ENCODE results near the gene HRH1.

HRH1 gene

DNA sequence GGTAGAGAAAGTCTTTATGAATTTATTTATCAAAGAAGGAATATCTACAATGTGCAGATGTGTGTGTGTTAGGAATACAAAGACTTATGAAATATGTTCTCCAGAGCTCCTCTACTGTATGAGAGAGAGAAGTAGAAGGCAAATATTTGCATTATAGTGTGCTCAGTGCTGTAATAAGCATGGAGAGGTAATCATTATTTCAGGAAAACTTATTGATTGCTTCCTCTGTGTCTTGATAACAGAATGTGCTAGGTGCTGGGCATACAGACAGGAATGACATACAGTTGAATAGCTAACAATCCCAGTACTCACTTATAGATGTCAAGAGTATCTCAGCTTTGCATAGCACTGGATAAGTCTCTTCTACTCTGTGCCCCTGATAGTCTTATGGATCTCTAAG is 148.2 kb downstream of the HRH1 start:
- no peaks in the 10 kb centered on the region for H3K9me3 ChIP-seq (ENCODE audit: insufficient read depth, low read length)
- H2AFZ ChIP-seq (ENCODE audit: low read depth, low read length, severe bottlenecking), result no peak overlapping the region
- H3K4me2 ChIP-seq (ENCODE audit: low read depth, low read length, poor library complexity, severe bottlenecking), result no peak overlapping the region
- H4K20me1 ChIP-seq (ENCODE audit: low read depth, low read length), result no peaks in the 10 kb centered on the region
- H3K36me3 ChIP-seq (ENCODE audit: low read length), result peaks cover 9% of the 10 kb centered on the region; the same call in 1 of the 2 replicates
- H3F3A ChIP-seq (ENCODE audit: insufficient read depth), result no peaks in the 10 kb centered on the region
- H3K79me2 ChIP-seq (ENCODE audit: insufficient read depth, low read length), result no peaks in the 10 kb centered on the region
- H3K27ac ChIP-seq (ENCODE audit: low read depth, low read length), result no peak overlapping the region
- no peak overlapping the region for H3K9ac ChIP-seq (ENCODE audit: low read length)
- H3K9me2 ChIP-seq (replicated peaks; ENCODE audit: insufficient read depth, low read length), result no peaks in the 10 kb centered on the region
- H3K4me3 ChIP-seq (ENCODE audit: insufficient read depth, low read length, poor library complexity, severe bottlenecking), result no peak overlapping the region
- no peaks in the 10 kb centered on the region for H3K27me3 ChIP-seq (ENCODE audit: low read length)
- no peak for TF ChIP-seq EZH2phosphoT487 (conservative IDR thresholded peaks at IDR 0.05; ENCODE audit: low read length)
- no peak for TF ChIP-seq CTCF (IDR thresholded peaks at IDR 0.05; ENCODE audit: insufficient read depth, low read length, poor library complexity, severe bottlenecking)

- Histone ChIP-seq H3K27ac (ENCODE audit: low read depth, low read length) (no peak overlapping the region), H2AFZ (ENCODE audit: low read depth, low read length, severe bottlenecking) (no peak overlapping the region), H3K9ac (ENCODE audit: low read length) (no peak overlapping the region), H3K36me3 (ENCODE audit: low read length) (peaks cover under 1% of the 10 kb centered on the region; the same call in 1 of the 2 replicates), H3K79me2 (ENCODE audit: insufficient read depth, low read length) (no peaks in the 10 kb centered on the region), H3K9me2 (replicated peaks; ENCODE audit: insufficient read depth, low read length) (no peaks in the 10 kb centered on the region), H3K4me3 (ENCODE audit: insufficient read depth, low read length, poor library complexity, severe bottlenecking) (no peak overlapping the region), H3K27me3 (ENCODE audit: low read length) (no peaks in the 10 kb centered on the region), H3K4me2 (ENCODE audit: low read depth, low read length, poor library complexity, severe bottlenecking) (no peak overlapping the region), H4K20me1 (ENCODE audit: low read depth, low read length) (no peaks in the 10 kb centered on the region), H3K9me3 (ENCODE audit: insufficient read depth, low read length) (no peaks in the 10 kb centered on the region), H3F3A (ENCODE audit: insufficient read depth) (no peaks in the 10 kb centered on the region)
- no peak for TF ChIP-seq CTCF (IDR thresholded peaks at IDR 0.05; ENCODE audit: insufficient read depth, low read length, poor library complexity, severe bottlenecking)
- no peak for TF ChIP-seq EZH2phosphoT487 (conservative IDR thresholded peaks at IDR 0.05; ENCODE audit: low read length)
These were observed 149.9 kb downstream of the HRH1 start for GRCh38 chr3:11304175-11304574.

GRCh38 chr3:11305509-11305908 is 151.2 kb downstream of the HRH1 start:
- no peaks in the 10 kb centered on the region for H3K79me2 ChIP-seq (ENCODE audit: insufficient read depth, low read length)
- H3F3A ChIP-seq (ENCODE audit: insufficient read depth), result no peaks in the 10 kb centered on the region
- no peak overlapping the region for H3K9ac ChIP-seq (ENCODE audit: low read length)
- no peaks in the 10 kb centered on the region for H3K27me3 ChIP-seq (ENCODE audit: low read length)
- TF ChIP-seq CTCF (IDR thresholded peaks at IDR 0.05; ENCODE audit: insufficient read depth, low read length, poor library complexity, severe bottlenecking) (no peak), EZH2phosphoT487 (conservative IDR thresholded peaks at IDR 0.05; ENCODE audit: low read length) (no peak)
- H3K36me3 ChIP-seq (ENCODE audit: low read length), result no peaks in the 10 kb centered on the region
- H4K20me1 ChIP-seq (ENCODE audit: low read depth, low read length), result no peaks in the 10 kb centered on the region
- H3K9me2 ChIP-seq (replicated peaks; ENCODE audit: insufficient read depth, low read length), result no peaks in the 10 kb centered on the region
- H3K4me2 ChIP-seq (ENCODE audit: low read depth, low read length, poor library complexity, severe bottlenecking), result no peak overlapping the region
- no peaks in the 10 kb centered on the region for H3K9me3 ChIP-seq (ENCODE audit: insufficient read depth, low read length)
- no peak overlapping the region for H3K27ac ChIP-seq (ENCODE audit: low read depth, low read length)
- H2AFZ ChIP-seq (ENCODE audit: low read depth, low read length, severe bottlenecking), result no peak overlapping the region
- no peak overlapping the region for H3K4me3 ChIP-seq (ENCODE audit: insufficient read depth, low read length, poor library complexity, severe bottlenecking)
